H7 (cell line): ENCODE data around the gene PAX7. TPM values are rescaled to one million over a fixed set of nuclear protein-coding genes. Genes with fewer than 3 reads are reported as not detected.
A peak's percentile ranks its signal among the peaks of the same experiment; 100 is the strongest.

Experiments used
- DNase-seq: peaks from one replicate; pipeline ENCODE4 v3.0.0; 2012
- H3K27me3 ChIP-seq: 2 replicates; pipeline ENCODE4 v1.6.0; 2011; ENCODE audit warnings: mild to moderate bottlenecking, low read length; ENCODE audit not compliant: control insufficient read depth, insufficient read depth
- H3K36me3 ChIP-seq: replicated peaks from 2 replicates; pipeline ENCODE4 v1.5.1; 2011; ENCODE audit warnings: low read length; ENCODE audit not compliant: control insufficient read depth, insufficient read depth
- H3K4me3 ChIP-seq: 2 replicates; pipeline ENCODE4 v1.5.1; 2011; ENCODE audit warnings: low read depth, mild to moderate bottlenecking, control low read depth, low read length, moderate library complexity; ENCODE audit not compliant: insufficient read depth
- total RNA-seq: library from RNA; depleted of rRNA; stranded (reverse); fragments of >200 nt; shearing (Covaris generic); gene quantifications from 2 replicates; pipeline ENCODE4 v1.2.3, GENCODE V29; 2014

Gene PAX7
- total RNA-seq, 1 experiment from 2014 or later, result 1.6 TPM

- no peak overlapping the region for H3K4me3 ChIP-seq
- H3K36me3 ChIP-seq, result no peaks in the 10 kb centered on the region
- no peak for DNase-seq
- H3K27me3 ChIP-seq, result peaks cover 19% of the 10 kb centered on the region
Measured at GRCh38 chr1:18711003-18711402, 80.4 kb downstream of the PAX7 start.

GRCh38 chr1:18711536-18712251 lies 81.0 kb downstream of the PAX7 start:
- DNase-seq, result no peak
- peaks cover 26% of the 10 kb centered on the region for H3K27me3 ChIP-seq
- H3K36me3 ChIP-seq, result no peaks in the 10 kb centered on the region
- H3K4me3 ChIP-seq, result no peak overlapping the region

- Histone ChIP-seq H3K36me3 (no peaks in the 10 kb centered on the region), H3K27me3 (peaks cover 30% of the 10 kb centered on the region), H3K4me3 (no peak overlapping the region)
- no peak for DNase-seq
Measured at GRCh38 chr1:18712252-18712600, 81.6 kb downstream of the PAX7 start.

- Histone ChIP-seq H3K4me3 (no peak overlapping the region), H3K27me3 (peaks cover 52% of the 10 kb centered on the region), H3K36me3 (no peaks in the 10 kb centered on the region)
- DNase-seq, result no peak
Measured at GRCh38 chr1:18714404-18715175, 83.9 kb downstream of the PAX7 start.

- H3K27me3 ChIP-seq, result peaks cover 51% of the 10 kb centered on the region
- peak overlapping the region; percentile 36 for H3K4me3 ChIP-seq
- no peaks in the 10 kb centered on the region for H3K36me3 ChIP-seq
- DNase-seq, result no peak
Measured at GRCh38 chr1:18716112-18716784, 85.6 kb downstream of the PAX7 start.

- Histone ChIP-seq H3K36me3 (no peaks in the 10 kb centered on the region), H3K4me3 (peak overlapping the region; percentile 36), H3K27me3 (peaks cover 51% of the 10 kb centered on the region)
- DNase-seq, result peak; percentile 89
Measured at GRCh38 chr1:18716785-18717678, 86.4 kb downstream of the PAX7 start.

- no peak overlapping the region for H3K4me3 ChIP-seq
- no peak for DNase-seq
- no peaks in the 10 kb centered on the region for H3K36me3 ChIP-seq
- peaks cover 51% of the 10 kb centered on the region for H3K27me3 ChIP-seq
Measured at GRCh38 chr1:18719786-18720451, 89.3 kb downstream of the PAX7 start.

GRCh38 chr1:18721041-18721440 lies 90.4 kb downstream of the PAX7 start:
- peaks cover 42% of the 10 kb centered on the region for H3K27me3 ChIP-seq
- no peak overlapping the region for H3K4me3 ChIP-seq
- no peak for DNase-seq
- H3K36me3 ChIP-seq, result no peaks in the 10 kb centered on the region

- peaks cover 35% of the 10 kb centered on the region for H3K27me3 ChIP-seq
- DNase-seq, result no peak
- H3K4me3 ChIP-seq, result no peak overlapping the region
- no peaks in the 10 kb centered on the region for H3K36me3 ChIP-seq
Measured at GRCh38 chr1:18721776-18722175, 91.1 kb downstream of the PAX7 start.

- Histone ChIP-seq H3K4me3 (no peak overlapping the region), H3K27me3 (peaks cover 31% of the 10 kb centered on the region), H3K36me3 (no peaks in the 10 kb centered on the region)
- no peak for DNase-seq
Measured at GRCh38 chr1:18722270-18722669, 91.6 kb downstream of the PAX7 start.

- peaks cover 22% of the 10 kb centered on the region for H3K27me3 ChIP-seq
- no peak overlapping the region for H3K4me3 ChIP-seq
- H3K36me3 ChIP-seq, result no peaks in the 10 kb centered on the region
- no peak for DNase-seq
Measured at GRCh38 chr1:18723206-18723605, 92.6 kb downstream of the PAX7 start.

GRCh38 chr1:18723701-18724411 lies 93.2 kb downstream of the PAX7 start:
- DNase-seq, result peak; percentile 81
- Histone ChIP-seq H3K36me3 (no peaks in the 10 kb centered on the region), H3K27me3 (peaks cover 17% of the 10 kb centered on the region), H3K4me3 (no peak overlapping the region)

- H3K4me3 ChIP-seq, result no peak overlapping the region
- peaks cover 10% of the 10 kb centered on the region for H3K27me3 ChIP-seq
- no peaks in the 10 kb centered on the region for H3K36me3 ChIP-seq
- no peak for DNase-seq
Measured at GRCh38 chr1:18724801-18725200, 94.2 kb downstream of the PAX7 start.
